Tibial nerve (tissue), 4 donors: ENCODE results near the gene CHKA. TPM values are rescaled to one million over a fixed set of nuclear protein-coding genes. Genes with fewer than 3 reads are reported as not detected.

Experiments
- DNase-seq, 2 donors: peaks; one replicate each; pipeline ENCODE4 v3.0.0-alpha.2; 2019; ENCODE audit warnings: low spot score in 2 of 2
- H3K27ac ChIP-seq, 4 donors: fragments of 200-600 bp; sonication (generic) in 3 of 4; one replicate each; pipeline ENCODE4 v1.5.1; 2017 to 2019; ENCODE audit warnings: mild to moderate bottlenecking in 1 of 4
- H3K27me3 ChIP-seq, 2 donors: fragments of 200-600 bp; sonication (generic) in 1 of 2; one replicate each; pipeline versions ENCODE4 v1.5.1 to v1.6.0; 2017 to 2019
- H3K36me3 ChIP-seq, 3 donors: fragments of 200-600 bp; sonication (generic); one replicate each; pipeline ENCODE4 v1.5.1; 2018 to 2019
- H3K4me1 ChIP-seq, 4 donors: fragments of 200-600 bp; sonication (generic) in 3 of 4; one replicate each; pipeline ENCODE4 v1.5.1; 2017 to 2019
- H3K4me3 ChIP-seq, 4 donors: fragments of 200-600 bp; sonication (generic) in 3 of 4; one replicate each; pipeline ENCODE4 v1.5.1; 2017 to 2019; ENCODE audit warnings: mild to moderate bottlenecking in 1 of 4, moderate library complexity in 1 of 4
- H3K9me3 ChIP-seq, 4 donors: fragments of 200-600 bp; sonication (generic) in 3 of 4; one replicate each; pipeline ENCODE4 v1.5.1; 2017 to 2019
- CTCF ChIP-seq, 5 experiments: fragments of 200-600 bp in 3 of 5; fragments of 450-650 bp in 2 of 5; sonication (generic) in 3 of 5; IDR thresholded peaks; one replicate each; pipeline ENCODE4 v1.5.1; 2016 to 2019; ENCODE audit warnings: antibody characterized with exemption in 5 of 5, mild to moderate bottlenecking in 3 of 5, moderate library complexity in 2 of 5
- EP300 ChIP-seq, 2 donors: sonication (generic); formaldehyde crosslinking; IDR thresholded peaks; one replicate each; pipeline ENCODE4 v1.6.1; 2017; ENCODE audit warnings: antibody characterized with exemption in 2 of 2, mild to moderate bottlenecking in 1 of 2
- POLR2A ChIP-seq, 2 donors: fragments of 450-650 bp; IDR thresholded peaks; one replicate each; pipeline ENCODE4 v1.6.1; 2017; ENCODE audit warnings: antibody characterized with exemption in 2 of 2, mild to moderate bottlenecking in 2 of 2, moderate library complexity in 2 of 2
- WGBS, 2 donors: methylation state at CpG; one replicate each; pipeline ENCODE4 v1.1.5; 2018; 5-methylcytosine and 5-hydroxymethylcytosine counted together
- total RNA-seq, 4 donors: library from RNA; depleted of rRNA; stranded (reverse); fragments of >200 nt; gene quantifications; one replicate each; pipeline ENCODE4 v1.1.0, GENCODE V29; 2016

CHKA gene
- total RNA-seq, 4 donors from 2014 or later, result 53.7 to 83.9 (median 78.0) TPM

- TF ChIP-seq CTCF (IDR thresholded peaks at IDR 0.05) (no peak), EP300 (IDR thresholded peaks at IDR 0.05) (no peak), POLR2A (IDR thresholded peaks at IDR 0.05) (no peak)
- Histone ChIP-seq H3K9me3 (no peaks in the 10 kb centered on the region), H3K4me1 (peaks cover 0 to 14% (median 2%) of the 10 kb centered on the region in 4 donors), H3K36me3 (no peaks in the 10 kb centered on the region), H3K27me3 (no peaks in the 10 kb centered on the region), H3K27ac (no peak overlapping the region), H3K4me3 (no peak overlapping the region)
- no peak for DNase-seq
- 88 to 94% methylated on average over 2 of the region's 2 CpGs for WGBS, 2 donors
Observed at GRCh38 chr11:68133761-68134160, 12.6 kb upstream of the CHKA start.

- Histone ChIP-seq H3K27me3 (no peaks in the 10 kb centered on the region), H3K4me1 (peaks cover 0 to 19% (median 5%) of the 10 kb centered on the region in 4 donors), H3K9me3 (no peaks in the 10 kb centered on the region), H3K4me3 (no peak overlapping the region), H3K36me3 (no peaks in the 10 kb centered on the region), H3K27ac (no peak overlapping the region)
- TF ChIP-seq POLR2A (IDR thresholded peaks at IDR 0.05) (no peak), CTCF (IDR thresholded peaks at IDR 0.05) (no peak), EP300 (IDR thresholded peaks at IDR 0.05) (no peak)
- DNase-seq, result no peak
- 63 to 76% methylated on average over 1 of the region's 1 CpG for WGBS, 2 donors
Observed at GRCh38 chr11:68130121-68130520, 8.9 kb upstream of the CHKA start.

- Histone ChIP-seq H3K4me3 (peak overlapping the region; percentile 39 to 74 (median 58)), H3K27ac (peak overlapping the region; percentile 49 to 94 (median 81)), H3K4me1 (peaks cover 0 to 19% (median 5%) of the 10 kb centered on the region in 4 donors), H3K36me3 (no peaks in the 10 kb centered on the region), H3K27me3 (no peaks in the 10 kb centered on the region), H3K9me3 (no peaks in the 10 kb centered on the region)
- no peak for DNase-seq
- WGBS, 2 donors, result 20 to 26% methylated on average over 11 to 14 of the region's 15 CpGs
- no peak for TF ChIP-seq POLR2A (IDR thresholded peaks at IDR 0.05)
- no peak for TF ChIP-seq EP300 (IDR thresholded peaks at IDR 0.05)
- no peak for TF ChIP-seq CTCF (IDR thresholded peaks at IDR 0.05)
Observed at GRCh38 chr11:68128682-68129327, 7.6 kb upstream of the CHKA start.

GRCh38 chr11:68127714-68128681 lies 6.8 kb upstream of the CHKA start:
- Histone ChIP-seq H3K36me3 (no peaks in the 10 kb centered on the region), H3K4me3 (peak overlapping the region; percentile 39 to 74 (median 58)), H3K27me3 (no peaks in the 10 kb centered on the region), H3K9me3 (no peaks in the 10 kb centered on the region), H3K27ac (peak overlapping the region; percentile 49 to 94 (median 81)), H3K4me1 (peaks cover 0 to 20% (median 5%) of the 10 kb centered on the region in 4 donors)
- TF ChIP-seq POLR2A (IDR thresholded peaks at IDR 0.05) (peak in 1 of 2 donors; percentile 15), EP300 (IDR thresholded peaks at IDR 0.05) (no peak), CTCF (IDR thresholded peaks at IDR 0.05) (peak in 1 of 5 experiments; percentile 4)
- WGBS, 2 donors, result 8 to 22% methylated on average over 26 to 31 of the region's 48 CpGs
- DNase-seq, result no peak
